Glutamatergic neuron (in vitro differentiated cells): ENCODE data around the gene SEC61A1. TPM values are rescaled to one million over a fixed set of nuclear protein-coding genes. Genes with fewer than 3 reads are reported as not detected.

Experiments
- DNase-seq: peaks from one replicate; pipeline ENCODE4 v3.0.0; 2022
- H3K27ac Mint-ChIP-seq: one replicate; pipeline ENCODE4 v1.8.0; 2020; ENCODE audit warnings: mild to moderate bottlenecking, mixed read lengths, inconsistent platforms; ENCODE audit not compliant: unreplicated experiment
- H3K27me3 Mint-ChIP-seq: one replicate; pipeline ENCODE4 v1.8.0; 2020; ENCODE audit warnings: mild to moderate bottlenecking, moderate library complexity, mixed read lengths, inconsistent platforms; ENCODE audit not compliant: unreplicated experiment
- H3K36me3 Mint-ChIP-seq: one replicate; pipeline ENCODE4 v1.8.0; 2020; ENCODE audit warnings: mild to moderate bottlenecking, mixed read lengths, inconsistent platforms; ENCODE audit not compliant: unreplicated experiment
- H3K4me1 Mint-ChIP-seq: one replicate; pipeline ENCODE4 v1.8.0; 2020; ENCODE audit warnings: mild to moderate bottlenecking, low read depth, mixed read lengths, inconsistent platforms; ENCODE audit not compliant: unreplicated experiment
- H3K4me3 Mint-ChIP-seq: one replicate; pipeline ENCODE4 v1.8.0; 2020; ENCODE audit warnings: mild to moderate bottlenecking, mixed read lengths, inconsistent platforms; ENCODE audit not compliant: unreplicated experiment
- H3K9me3 Mint-ChIP-seq: one replicate; pipeline ENCODE4 v1.8.0; 2020; ENCODE audit warnings: mild to moderate bottlenecking, moderate library complexity, mixed read lengths, inconsistent platforms; ENCODE audit not compliant: unreplicated experiment
- CTCF ChIP-seq: fragments of 200-600 bp; sonication (generic); IDR thresholded peaks from one replicate; pipeline ENCODE4 v1.5.0; 2021; ENCODE audit not compliant: partially characterized antibody, unreplicated experiment
- long read RNA-seq: library from polyadenylated mRNA; unstranded; transcript quantifications from one replicate; pipeline ENCODE4 v2.0.0, GENCODE V29; 2020; ENCODE audit not compliant: unreplicated experiment
- total RNA-seq: library from RNA; stranded (reverse); fragmentation: NEBNext Ultra II Directional; extraction: Animal tissue kit (Norgen Biotek cat#: 25700); gene quantifications from one replicate; pipeline ENCODE4 v1.2.1, GENCODE V29; 2021; ENCODE audit not compliant: unreplicated experiment

Gene SEC61A1
- 201 TPM for total RNA-seq
- long read RNA-seq, transcript SEC61A1-201 (12 exons, 3,635 nt): major isoform, 44 of 59 reads
- long read RNA-seq, partial matches to known transcripts: 15 of 59 reads
- long read RNA-seq, other reads (novel, unspliced or antisense): 0 of 59 reads

- Mint-ChIP-seq H3K9me3 (peaks cover 7% of the 10 kb centered on the region), H3K4me3 (peak within 1 kb of the TSS; percentile 99), H3K27me3 (peaks cover 2% of the 10 kb centered on the region), H3K27ac (peak within 1 kb of the TSS; percentile 98), H3K4me1 (peaks cover 23% of the 10 kb centered on the region), H3K36me3 (no peaks in the 10 kb centered on the region)
- peak; percentile 97 for DNase-seq
- no peak for TF ChIP-seq CTCF
Measured at GRCh38 chr3:128051837-128052594, at the start of gene SEC61A1. TSS of gene SEC61A1 (plus strand) at chr3:128052437. CDS start at chr3:128052553, 116 bp downstream.

GRCh38 chr3:128004661-128005060 lies 47.6 kb upstream of the SEC61A1 start:
- Mint-ChIP-seq H3K9me3 (peaks cover 4% of the 10 kb centered on the region), H3K27me3 (peaks cover 4% of the 10 kb centered on the region), H3K27ac (no peak overlapping the region), H3K4me3 (no peak overlapping the region), H3K4me1 (peaks cover 2% of the 10 kb centered on the region), H3K36me3 (no peaks in the 10 kb centered on the region)
- TF ChIP-seq CTCF: no peak
- DNase-seq: no peak

- TF ChIP-seq CTCF: no peak
- Mint-ChIP-seq H3K9me3 (peaks cover 2% of the 10 kb centered on the region), H3K27me3 (peaks cover 4% of the 10 kb centered on the region), H3K36me3 (no peaks in the 10 kb centered on the region), H3K4me3 (no peak overlapping the region), H3K27ac (no peak overlapping the region), H3K4me1 (peaks cover 3% of the 10 kb centered on the region)
- DNase-seq: peak; percentile 31
Measured at GRCh38 chr3:128006061-128007032, 45.9 kb upstream of the SEC61A1 start.

GRCh38 chr3:128007033-128007424 lies 45.2 kb upstream of the SEC61A1 start:
- Mint-ChIP-seq H3K36me3 (no peaks in the 10 kb centered on the region), H3K4me1 (peaks cover 5% of the 10 kb centered on the region), H3K4me3 (no peak overlapping the region), H3K9me3 (peaks cover 2% of the 10 kb centered on the region), H3K27me3 (peaks cover 4% of the 10 kb centered on the region), H3K27ac (no peak overlapping the region)
- no peak for DNase-seq
- no peak for TF ChIP-seq CTCF
